ENCODE measurements around the gene PRUNE2.
"Not testable (repeated sequence)": the region's sequence is repeated elsewhere in the genome, so short reads cannot be mapped to it uniquely, and the experiment has no call there.

The PRUNE2 gene, protein sequence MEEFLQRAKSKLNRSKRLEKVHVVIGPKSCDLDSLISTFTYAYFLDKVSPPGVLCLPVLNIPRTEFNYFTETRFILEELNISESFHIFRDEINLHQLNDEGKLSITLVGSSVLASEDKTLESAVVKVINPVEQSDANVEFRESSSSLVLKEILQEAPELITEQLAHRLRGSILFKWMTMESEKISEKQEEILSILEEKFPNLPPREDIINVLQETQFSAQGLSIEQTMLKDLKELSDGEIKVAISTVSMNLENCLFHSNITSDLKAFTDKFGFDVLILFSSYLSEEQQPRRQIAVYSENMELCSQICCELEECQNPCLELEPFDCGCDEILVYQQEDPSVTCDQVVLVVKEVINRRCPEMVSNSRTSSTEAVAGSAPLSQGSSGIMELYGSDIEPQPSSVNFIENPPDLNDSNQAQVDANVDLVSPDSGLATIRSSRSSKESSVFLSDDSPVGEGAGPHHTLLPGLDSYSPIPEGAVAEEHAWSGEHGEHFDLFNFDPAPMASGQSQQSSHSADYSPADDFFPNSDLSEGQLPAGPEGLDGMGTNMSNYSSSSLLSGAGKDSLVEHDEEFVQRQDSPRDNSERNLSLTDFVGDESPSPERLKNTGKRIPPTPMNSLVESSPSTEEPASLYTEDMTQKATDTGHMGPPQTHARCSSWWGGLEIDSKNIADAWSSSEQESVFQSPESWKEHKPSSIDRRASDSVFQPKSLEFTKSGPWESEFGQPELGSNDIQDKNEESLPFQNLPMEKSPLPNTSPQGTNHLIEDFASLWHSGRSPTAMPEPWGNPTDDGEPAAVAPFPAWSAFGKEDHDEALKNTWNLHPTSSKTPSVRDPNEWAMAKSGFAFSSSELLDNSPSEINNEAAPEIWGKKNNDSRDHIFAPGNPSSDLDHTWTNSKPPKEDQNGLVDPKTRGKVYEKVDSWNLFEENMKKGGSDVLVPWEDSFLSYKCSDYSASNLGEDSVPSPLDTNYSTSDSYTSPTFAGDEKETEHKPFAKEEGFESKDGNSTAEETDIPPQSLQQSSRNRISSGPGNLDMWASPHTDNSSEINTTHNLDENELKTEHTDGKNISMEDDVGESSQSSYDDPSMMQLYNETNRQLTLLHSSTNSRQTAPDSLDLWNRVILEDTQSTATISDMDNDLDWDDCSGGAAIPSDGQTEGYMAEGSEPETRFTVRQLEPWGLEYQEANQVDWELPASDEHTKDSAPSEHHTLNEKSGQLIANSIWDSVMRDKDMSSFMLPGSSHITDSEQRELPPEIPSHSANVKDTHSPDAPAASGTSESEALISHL (N-terminal part only)

DNA sequence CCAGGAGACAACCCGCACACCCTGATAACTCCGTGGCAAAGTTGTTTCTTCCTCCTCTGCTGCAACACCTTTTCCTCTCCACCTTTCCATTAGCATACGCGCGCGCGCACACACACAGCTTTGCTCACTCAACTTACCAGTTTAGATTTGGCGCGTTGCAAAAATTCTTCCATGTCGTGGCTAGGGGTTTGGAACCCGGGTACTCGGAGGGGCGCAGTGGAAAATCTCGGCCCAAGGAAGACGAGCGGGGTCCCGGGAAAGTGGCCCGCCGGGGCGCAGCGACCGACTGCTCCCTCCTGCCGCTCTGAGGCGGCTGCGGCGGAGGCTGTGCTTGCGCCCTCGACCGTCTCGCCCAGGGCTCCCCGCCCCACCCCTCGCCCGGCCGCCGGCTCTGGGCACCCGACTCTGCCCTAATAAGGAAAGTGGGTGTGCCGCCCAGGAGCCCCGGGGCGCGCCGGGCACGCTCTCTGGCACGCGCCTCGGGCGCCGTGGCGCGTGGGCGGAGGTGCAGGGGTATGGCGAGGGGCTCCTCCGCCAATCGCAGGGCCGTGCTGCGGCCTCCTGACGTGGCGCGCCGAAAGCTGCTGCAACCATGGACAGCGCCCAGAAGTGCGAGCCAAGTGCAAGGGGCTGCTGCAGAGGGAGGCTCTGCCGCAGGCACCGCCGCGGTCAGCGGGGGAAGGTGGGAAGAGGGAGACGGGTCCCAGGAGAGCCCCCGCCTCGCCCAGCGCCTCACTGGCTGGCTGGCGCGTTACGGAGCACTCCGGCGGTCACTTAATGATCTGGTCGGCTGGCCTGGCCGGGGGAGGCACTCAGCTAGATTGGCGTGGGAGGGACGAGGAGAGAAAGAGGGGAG lies at the start of gene PRUNE2:
TSS of gene PRUNE2 (minus strand) at position 324 of the 856 bp plus-strand sequence. CDS start at position 173, 151 bp downstream.
- DNase-seq (ENCODE audit: low read depth), result no peak

DNA sequence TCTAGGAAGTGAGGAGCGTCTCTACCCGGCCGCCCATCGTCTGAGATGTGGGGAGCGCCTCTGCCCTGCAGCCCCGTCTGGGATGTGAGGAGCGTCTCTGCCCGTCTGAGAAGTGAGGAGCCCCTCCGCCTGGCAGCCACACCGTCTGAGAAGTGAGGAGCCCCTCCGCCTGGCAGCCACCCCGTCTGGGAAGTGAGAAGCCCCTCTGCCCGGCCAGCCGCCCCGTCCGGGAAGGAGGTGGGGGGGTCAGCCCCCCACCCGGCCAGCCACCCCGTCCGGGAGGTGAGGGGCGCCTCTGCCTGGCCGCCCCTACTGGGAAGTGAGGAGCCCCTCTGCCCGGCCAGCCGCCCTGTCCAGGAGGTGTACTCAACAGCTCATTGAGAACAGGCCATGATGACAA lies 49.5 kb upstream of the PRUNE2 start:
- DNase-seq (ENCODE audit: low read depth), result not testable (repeated sequence)

DNA sequence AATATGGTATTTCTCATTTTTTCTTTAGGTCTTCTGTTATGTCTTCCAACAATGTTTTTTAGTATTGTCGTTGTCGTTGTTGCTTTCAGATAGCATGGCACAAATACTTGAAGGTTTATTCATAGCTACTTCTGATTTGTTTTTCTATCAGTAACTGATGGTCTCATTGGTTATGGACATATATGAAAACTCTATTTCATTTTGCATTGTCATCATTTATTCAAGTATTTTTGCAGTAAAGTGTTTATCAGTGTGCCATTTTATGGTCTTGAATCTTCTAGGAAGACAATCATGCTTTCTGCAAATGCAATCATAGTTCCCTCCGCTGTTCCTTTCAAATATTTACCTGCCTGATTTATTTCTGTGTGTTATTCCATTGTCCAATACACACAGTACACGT lies 44.0 kb upstream of the PRUNE2 start:
- no peak for DNase-seq (ENCODE audit: low read depth)

DNA sequence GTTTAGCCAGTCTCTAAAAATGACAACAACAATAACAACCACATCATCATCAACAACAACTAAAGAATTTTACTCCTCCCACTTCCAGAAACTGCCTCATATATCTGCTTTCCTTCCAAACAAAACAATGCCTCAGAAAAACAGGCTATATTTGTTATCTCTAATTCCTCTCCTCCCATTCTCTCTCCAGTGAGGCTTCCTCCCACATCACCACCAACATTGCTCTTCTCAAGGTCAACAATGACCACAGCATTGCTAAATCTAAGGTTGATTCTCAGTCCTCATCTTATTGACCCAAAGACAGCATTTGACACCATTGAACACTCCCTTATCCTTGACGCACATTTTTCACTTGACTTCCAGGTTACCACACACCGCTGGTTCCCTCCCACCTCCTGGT lies 38.1 kb upstream of the PRUNE2 start:
- no peak for DNase-seq (ENCODE audit: low read depth)

DNA sequence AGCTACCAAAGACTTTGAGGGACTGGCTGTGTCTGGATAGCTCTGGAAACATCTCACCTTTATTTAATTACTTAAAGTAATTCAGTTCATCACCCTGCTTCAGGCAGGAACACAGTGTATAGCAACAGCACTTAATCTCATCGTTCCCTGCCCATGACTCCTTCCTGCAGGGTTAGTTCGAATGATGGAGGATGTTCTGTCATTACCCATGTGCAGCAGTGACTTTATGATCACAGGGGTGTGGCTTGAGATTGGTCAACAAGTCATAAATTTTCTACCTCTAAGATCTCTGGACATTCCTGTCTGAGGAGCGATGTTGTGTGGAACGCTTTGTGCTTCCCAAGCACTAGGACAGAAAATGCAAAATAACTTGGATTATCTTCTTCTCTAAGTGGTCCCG lies 37.1 kb upstream of the PRUNE2 start:
- no peak for DNase-seq (ENCODE audit: low read depth)

DNA sequence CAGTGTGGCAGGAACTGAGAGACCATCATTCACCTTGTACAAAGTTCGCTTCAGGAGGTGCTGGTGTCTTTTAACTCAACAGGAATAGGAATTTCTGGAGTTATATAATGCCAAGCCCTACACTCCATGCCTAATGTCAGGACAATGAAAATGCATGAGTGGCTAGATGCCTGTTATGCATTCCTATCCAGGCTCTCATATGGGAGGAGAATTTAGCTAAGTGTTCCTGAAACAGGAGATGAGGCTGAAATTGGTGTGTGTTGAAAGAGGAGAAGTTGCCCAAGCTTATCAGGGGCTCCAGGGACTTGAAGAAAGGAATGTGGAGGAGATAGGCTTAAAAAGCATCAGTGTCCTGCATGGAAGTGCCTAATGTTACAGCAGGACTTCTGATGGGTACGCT lies 26.8 kb upstream of the PRUNE2 start:
- no peak for DNase-seq (ENCODE audit: low read depth)

DNA sequence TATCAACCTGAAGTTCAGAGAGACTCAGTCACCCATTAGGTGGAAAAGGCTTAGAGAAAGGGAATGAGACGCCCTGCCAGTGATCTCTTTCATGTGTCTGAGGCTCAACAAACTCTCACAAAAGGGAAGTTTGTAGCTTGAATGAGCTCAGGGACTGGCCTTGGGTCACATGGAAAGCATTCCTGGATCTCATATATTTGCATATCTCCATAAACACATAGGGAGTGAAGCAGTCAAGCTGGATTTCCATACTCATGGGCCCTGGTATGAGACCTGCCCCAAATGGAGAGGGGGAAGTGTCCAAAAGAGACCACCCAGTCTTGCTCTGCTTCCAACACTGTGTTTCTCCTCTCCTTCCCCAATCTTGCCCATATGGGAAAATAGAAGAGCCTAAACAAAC lies 26.4 kb upstream of the PRUNE2 start:
- DNase-seq (ENCODE audit: low read depth), result no peak

DNA sequence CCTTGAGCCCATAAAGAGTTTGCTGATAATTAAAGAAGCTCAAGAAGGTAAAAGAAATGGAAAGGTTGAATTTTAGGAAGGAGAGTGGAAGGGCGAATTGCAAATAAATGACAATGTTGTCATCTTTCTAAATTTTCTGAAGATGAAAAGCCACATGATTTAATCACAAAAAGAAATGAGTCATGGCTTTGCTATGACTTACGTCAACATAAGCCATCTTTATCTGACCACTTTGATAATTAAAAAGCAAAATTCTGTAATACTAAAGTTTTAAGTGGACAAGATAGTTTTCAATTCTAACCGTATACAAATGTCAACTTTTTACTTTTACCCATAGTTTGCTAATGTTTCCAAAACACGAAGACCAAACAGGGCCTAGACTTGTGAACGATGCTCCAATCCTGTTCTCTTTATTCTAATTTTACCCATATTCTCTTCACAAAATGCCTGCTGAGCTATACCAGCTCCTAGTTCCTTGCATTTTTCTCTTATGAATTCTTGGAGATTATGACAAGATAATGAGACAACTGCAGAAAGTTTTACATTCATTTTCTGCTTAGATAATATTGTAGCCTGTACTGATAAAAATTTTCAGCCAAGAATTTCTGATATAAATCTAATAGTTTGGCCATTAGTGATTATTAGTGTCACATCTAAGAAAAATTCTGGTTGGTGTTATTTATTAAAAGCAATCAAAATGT lies 21.8 kb upstream of the PRUNE2 start:
- DNase-seq (ENCODE audit: low read depth), result no peak

DNA sequence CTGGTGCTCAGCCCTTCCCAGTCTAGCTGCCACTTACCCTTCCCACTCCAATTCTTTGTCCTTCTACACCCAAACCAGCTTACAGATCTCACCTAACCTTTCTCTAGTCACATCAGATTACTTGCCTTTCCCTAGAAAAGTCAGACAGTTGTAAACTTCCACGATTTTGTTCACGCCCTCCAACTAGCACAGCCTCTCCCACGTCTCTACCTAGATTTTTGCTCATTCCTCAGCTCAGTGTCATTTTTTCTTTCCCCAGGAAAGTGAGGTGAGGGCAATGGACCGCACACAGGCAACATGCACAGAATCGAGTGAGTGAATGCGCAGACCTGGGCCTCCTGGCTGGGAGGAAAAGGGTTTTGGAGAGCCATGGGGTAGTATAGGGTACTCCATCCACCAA lies 20.9 kb upstream of the PRUNE2 start:
- DNase-seq (ENCODE audit: low read depth), result no peak

DNA sequence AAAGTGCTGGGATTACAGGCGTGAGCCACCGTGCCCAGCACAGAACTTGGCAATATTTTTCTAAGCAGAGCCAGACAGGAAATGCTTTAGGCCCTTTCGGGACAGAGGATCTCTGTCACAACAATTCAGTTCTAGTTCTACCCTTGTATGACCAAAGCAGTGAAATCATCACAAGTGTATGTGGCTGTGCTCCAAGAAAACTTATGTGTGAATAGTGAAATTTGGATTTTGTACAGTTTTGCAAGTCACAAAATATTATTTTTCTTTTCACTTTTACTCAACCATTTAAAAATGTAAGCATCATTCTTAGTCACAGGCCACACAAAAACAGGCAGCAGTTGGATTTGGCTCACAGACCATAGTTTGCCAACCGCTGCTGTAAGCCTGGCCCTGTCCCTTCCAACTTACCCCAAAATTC lies 20.4 kb upstream of the PRUNE2 start:
- DNase-seq (ENCODE audit: low read depth), result no peak

DNA sequence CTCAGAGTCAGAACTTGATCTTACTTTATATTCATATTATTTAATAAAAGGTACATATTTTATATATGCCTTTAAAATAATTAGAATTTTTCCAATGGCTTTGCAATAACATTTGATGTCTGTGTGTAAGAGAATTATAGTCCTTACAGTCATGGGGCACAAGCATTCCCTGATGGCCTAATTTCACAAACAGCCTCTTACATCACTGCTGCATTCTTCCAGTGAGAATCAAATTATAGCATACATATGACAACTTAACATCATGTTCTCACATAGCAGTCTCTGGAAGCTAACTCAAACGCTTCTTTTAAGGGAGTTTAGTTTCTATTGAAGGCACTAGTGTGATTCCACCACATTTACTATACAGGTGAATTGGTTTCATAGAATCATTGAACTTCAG lies 15.3 kb upstream of the PRUNE2 start:
- no peak for DNase-seq (ENCODE audit: low read depth)

DNA sequence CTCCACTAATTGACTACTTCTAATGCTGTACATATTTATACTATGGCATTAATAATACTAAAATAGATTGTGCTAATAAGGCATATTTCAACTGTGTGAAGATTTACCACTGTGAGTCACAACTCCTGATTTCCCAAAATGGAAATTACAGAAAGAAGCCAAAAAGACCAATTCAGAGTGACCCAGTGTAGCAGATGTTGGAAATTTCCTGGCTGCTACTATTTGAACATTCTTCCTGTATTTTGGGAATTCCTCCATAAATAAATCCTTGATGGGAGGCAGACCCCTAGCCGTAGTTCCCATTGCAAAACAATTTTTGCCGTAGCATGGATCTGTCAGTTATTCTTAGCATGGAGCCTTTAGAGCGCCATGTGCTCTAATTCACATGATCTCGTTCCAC lies 11.4 kb upstream of the PRUNE2 start:
- DNase-seq (ENCODE audit: low read depth), result no peak

DNA sequence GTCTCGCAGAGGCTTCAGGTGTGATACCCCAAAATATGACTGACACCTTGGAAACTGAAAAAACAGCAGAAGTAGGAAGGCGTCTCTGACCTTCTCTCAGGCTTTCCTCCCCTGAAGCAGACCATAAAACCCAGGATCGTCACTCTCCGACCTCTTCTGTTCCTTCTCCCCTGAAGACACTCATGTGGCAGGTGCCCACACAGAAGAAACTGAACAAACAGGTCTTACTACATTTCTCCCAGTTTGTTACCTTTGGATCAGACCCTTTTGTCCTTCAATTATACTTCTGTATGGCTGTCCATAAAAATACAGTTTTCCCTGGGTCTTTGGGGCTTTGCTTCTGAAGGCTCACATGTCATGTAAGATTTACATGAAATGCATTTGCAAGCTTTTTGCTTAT lies 10.3 kb upstream of the PRUNE2 start:
- DNase-seq (ENCODE audit: low read depth), result no peak

DNA sequence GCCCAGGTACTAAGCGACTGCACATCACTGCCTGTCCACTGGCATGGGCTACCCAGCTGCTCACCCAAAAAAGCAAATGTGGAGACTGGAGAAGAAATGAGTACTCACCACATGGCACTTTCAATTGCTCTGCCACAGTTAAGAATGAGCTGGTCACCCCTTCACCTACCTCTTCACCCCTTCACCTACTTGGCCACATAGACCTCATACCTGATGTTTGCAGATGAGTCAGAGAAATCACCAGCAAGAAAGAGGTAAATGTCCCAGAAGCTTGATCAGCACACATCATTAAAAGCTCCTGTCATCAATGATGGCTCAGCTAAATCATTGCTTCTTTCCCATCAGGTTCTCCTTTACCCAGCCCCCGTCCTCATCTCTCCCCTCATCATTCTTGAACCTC lies 7.6 kb upstream of the PRUNE2 start:
- DNase-seq (ENCODE audit: low read depth), result no peak

DNA sequence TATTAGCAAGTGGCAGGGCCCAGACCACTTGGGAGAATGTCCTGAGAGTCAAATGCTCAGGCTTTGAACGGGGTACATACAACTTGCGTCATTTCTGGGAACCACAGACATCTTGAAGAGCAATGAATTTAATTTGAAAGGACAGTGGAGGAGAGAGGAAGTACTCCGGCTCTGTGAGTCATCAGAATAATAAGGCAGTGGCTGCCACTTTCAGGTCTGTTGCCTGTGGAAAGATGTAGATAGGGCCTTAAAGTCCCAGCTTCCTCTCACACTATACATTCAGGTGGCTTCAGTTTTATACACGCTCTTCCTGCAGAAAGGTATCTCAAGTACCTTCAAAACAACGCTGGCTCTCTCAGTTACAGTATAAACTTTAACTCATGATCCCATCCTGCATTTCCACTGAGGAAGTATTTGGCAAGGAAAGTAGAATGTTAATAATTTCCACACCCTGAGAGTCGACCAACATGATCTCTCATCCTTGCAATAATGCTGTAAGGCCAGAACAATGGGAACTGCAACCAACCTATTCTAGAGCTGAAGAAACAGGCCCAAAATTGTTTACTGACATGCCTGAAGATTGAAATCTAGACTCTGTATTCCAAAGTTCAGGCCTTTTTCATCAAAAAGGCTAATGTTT lies 6.8 kb upstream of the PRUNE2 start:
- no peak for DNase-seq (ENCODE audit: low read depth)

DNA sequence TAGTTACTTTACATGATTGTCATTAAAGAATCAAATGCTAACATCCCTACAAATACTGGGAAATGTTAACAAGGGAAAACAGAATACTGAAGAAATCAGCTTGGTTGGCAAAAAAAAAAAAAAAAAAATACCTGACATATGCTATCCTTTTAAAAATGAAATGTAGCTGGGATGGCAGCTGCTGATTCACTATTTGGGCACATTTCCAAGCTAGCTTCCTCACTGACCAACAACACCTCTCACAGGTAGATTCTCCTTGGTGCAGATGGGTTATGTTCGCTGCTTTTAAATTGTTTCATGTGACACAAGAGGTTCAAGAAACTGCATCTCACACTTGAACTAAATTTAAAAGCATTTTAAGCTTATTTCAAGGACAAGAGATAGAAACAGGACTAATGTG lies 6.1 kb upstream of the PRUNE2 start:
- DNase-seq (ENCODE audit: low read depth), result no peak

DNA sequence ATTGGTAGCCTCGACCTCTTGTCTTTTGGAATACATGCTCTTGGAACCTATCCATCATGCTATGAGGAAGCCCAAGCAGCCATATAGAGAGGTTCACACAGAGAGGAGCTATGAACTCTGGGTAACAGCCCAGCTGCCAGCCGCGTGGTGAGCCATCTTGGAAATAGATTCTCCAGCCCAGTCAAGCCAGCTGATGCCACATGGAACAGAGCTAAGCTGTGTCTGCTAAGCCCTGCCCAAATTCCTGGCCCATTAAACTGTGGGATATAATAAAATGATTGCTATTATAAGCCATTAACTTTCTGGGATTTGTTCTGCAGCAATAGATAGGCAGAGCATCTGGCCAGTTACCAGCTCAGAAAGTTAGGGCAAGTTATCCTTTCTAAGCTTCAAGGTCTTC lies 4.9 kb upstream of the PRUNE2 start:
- DNase-seq (ENCODE audit: low read depth), result no peak

DNA sequence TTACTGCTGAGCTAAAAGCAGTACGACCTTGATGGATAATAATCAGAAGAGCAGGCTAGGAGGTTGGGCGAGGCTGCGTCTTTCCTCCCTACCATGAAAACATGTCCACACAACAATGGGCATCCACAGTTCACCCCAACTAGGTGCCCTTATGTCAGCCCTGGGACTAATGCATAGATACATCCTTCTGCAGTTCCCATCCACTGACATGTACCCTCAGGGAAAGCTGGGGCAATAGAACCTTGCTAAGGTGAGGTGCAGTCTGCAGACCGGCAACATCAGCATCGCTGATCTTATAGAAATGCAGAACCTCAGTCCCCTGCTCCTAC lies 697 bp upstream of the PRUNE2 start:
- DNase-seq (ENCODE audit: low read depth), result no peak

DNA sequence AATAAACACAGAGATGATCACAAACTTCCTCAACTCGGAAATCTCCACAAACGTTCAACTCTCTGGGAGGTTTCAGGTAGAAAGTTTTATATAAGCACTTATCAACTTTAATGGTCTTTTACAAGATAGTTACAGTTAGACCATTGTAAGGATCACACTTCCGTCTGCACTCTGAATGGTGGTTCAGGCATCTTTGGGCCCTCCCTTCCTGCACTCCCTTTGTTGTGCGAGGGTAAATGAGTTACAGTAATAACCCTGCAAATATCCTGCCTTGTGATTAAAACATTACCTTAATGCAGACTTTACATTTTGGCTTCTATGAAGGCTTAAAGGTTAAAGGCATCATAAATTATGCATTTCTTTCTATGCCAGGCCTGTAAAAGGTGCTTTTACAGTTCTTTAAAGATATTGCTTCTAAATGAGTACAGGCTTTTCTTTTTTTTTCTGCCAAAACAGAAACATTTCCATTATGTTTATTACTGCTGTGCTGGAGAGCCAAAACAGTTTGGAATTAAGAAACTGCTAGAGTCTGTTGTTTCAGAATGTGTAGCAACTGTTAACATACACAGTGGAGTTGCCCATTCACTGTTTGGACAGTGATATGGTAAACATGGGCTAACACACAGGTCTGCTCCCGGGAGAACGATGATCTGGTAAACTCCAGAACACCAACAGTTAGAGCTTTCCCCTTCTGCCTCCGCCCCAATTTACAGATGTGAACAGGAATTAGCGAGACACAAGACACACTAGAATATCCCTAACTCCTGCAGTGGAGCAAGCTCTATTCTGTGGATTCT lies 1.1 kb downstream of the PRUNE2 start:
- DNase-seq (ENCODE audit: low read depth), result no peak

DNA sequence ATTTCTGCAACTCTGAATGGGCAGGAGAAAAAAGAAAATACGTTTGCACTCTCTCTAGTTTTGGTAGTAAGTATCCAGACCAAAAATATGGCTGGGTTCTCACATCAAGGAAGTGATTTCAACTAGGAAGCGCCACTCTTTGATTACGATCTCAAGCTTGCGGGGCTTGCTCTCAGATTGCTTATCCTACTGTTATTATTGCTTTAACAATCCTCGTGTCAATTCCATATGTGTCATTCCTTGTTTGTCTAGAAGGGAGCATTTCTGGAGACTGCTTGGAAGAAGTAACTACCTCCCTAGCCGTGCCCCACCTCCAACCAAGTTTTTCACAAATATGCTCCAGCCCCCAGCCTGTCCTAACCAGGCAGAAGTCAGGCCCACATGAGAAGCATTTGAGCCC lies 3.5 kb downstream of the PRUNE2 start:
- no peak for DNase-seq (ENCODE audit: low read depth)

Measured in CMK (cell line).